Loucy (cell line): Measurements from ENCODE around the gene PANK2.

Experiments
- EZH2phosphoT487 ChIP-seq: fragments of 200-600 bp; IDR thresholded peaks from 2 replicates; pipeline ENCODE4 v1.6.1; 2018; ENCODE audit warnings: antibody characterized with exemption, mild to moderate bottlenecking, moderate library complexity, borderline replicate concordance
- TF ChIP-seq, protein P1 (sequence below): fragments of 200-600 bp; sonication (generic); conservative IDR thresholded peaks from 2 replicates; pipeline ENCODE4 v1.5.1; 2014; ENCODE audit warnings: mild to moderate bottlenecking, antibody characterized with exemption, low read length

DNA sequence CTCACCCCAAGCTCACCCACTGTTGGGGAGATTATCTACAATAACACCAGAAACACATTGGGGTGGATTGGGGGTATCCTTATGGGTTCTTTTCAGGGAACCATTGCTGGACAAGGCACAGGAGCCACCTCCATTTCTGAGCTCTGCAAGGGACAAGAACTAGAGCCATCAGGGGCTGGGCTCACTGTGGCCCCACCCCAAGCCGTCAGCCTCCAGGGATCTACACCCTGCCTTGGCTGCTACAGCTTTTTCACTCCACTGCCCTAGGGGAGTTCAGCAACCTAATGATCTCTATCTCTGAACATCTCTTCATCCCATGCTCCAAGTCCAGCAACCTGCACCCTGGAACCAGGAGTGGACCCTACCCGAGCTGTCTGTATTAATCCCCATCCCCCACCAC is 21.4 kb upstream of the PANK2 start:
- TF ChIP-seq, protein P1, sequence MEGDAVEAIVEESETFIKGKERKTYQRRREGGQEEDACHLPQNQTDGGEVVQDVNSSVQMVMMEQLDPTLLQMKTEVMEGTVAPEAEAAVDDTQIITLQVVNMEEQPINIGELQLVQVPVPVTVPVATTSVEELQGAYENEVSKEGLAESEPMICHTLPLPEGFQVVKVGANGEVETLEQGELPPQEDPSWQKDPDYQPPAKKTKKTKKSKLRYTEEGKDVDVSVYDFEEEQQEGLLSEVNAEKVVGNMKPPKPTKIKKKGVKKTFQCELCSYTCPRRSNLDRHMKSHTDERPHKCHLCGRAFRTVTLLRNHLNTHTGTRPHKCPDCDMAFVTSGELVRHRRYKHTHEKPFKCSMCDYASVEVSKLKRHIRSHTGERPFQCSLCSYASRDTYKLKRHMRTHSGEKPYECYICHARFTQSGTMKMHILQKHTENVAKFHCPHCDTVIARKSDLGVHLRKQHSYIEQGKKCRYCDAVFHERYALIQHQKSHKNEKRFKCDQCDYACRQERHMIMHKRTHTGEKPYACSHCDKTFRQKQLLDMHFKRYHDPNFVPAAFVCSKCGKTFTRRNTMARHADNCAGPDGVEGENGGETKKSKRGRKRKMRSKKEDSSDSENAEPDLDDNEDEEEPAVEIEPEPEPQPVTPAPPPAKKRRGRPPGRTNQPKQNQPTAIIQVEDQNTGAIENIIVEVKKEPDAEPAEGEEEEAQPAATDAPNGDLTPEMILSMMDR, result no peak
- no peak for TF ChIP-seq EZH2phosphoT487
